H1 (cell line): ENCODE data around the gene DGKK. TPM values are rescaled to one million over a fixed set of nuclear protein-coding genes. Genes with fewer than 3 reads are reported as not detected.

Source experiments
- CTCF ChIA-PET: fragments of 300-600 bp; sonication (Branson Sonifier 250); formaldehyde crosslinking; loops from one replicate; lab custom pipeline; 2021; ENCODE audit not compliant: partially characterized antibody; lab: Charles Lee
- POLR2A ChIA-PET: fragments of 300-600 bp; sonication (Branson Sonifier 250); formaldehyde crosslinking; loops from one replicate; lab custom pipeline; 2021; ENCODE audit warnings: inconsistent platforms; ENCODE audit not compliant: partially characterized antibody; lab: Charles Lee
- DNase-seq, 2 experiments: peaks; one replicate each; pipeline versions ENCODE4 v3.0.0 to v3.0.0-alpha.2; 2010 to 2022; ENCODE audit warnings: low spot score in 2 of 2, low read depth in 1 of 2, mixed read lengths in 1 of 2
- FAIRE-seq: peaks from 2 replicates; lab custom pipeline; 2011; peaks lifted over from hg19 to GRCh38; lab: Jason Lieb, UNC
- H2AFZ ChIP-seq: 2 replicates; pipeline ENCODE4 v1.8.1; 2012; ENCODE audit warnings: low read length, inconsistent platforms
- H2AK5ac ChIP-seq: 2 replicates; pipeline ENCODE4 v1.6.1; 2013; ENCODE audit warnings: low read depth, low read length
- H2BK120ac ChIP-seq: replicated peaks from 2 replicates; pipeline ENCODE3; 2013; ENCODE audit warnings: low read depth, low read length, inconsistent platforms
- H2BK12ac ChIP-seq: 2 replicates; pipeline ENCODE4 v1.6.1; 2013; ENCODE audit warnings: low read depth, low read length
- H2BK15ac ChIP-seq: 2 replicates; pipeline ENCODE4 v1.6.1; 2013; ENCODE audit warnings: low read length
- H2BK20ac ChIP-seq: 2 replicates; pipeline ENCODE4 v1.6.1; 2013; ENCODE audit warnings: low read length
- H2BK5ac ChIP-seq: 2 replicates; pipeline ENCODE4 v1.6.1; 2013; ENCODE audit warnings: low read depth, low read length
- H3K14ac ChIP-seq: 2 replicates; pipeline ENCODE4 v1.6.1; 2013; ENCODE audit warnings: inconsistent platforms; ENCODE audit not compliant: insufficient read length
- H3K18ac ChIP-seq: 2 replicates; pipeline ENCODE4 v1.6.1; 2013; ENCODE audit warnings: low read length; ENCODE audit errors: extremely low read depth
- H3K23ac ChIP-seq: 2 replicates; pipeline ENCODE4 v1.6.1; 2013; ENCODE audit warnings: inconsistent platforms; ENCODE audit not compliant: insufficient read length
- H3K23me2 ChIP-seq: 2 replicates; pipeline ENCODE4 v1.6.1; 2013; ENCODE audit warnings: low read depth, low read length
- H3K27ac ChIP-seq: 2 replicates; pipeline ENCODE4 v1.6.1; 2011; ENCODE audit warnings: low read depth, low read length, inconsistent platforms
- H3K27me3 ChIP-seq, 4 experiments: replicated peaks in 1 of 4; 1 replicate in 1 of 4; 2 replicates in 3 of 4; pipeline versions ENCODE4 v1.6.1 to v1.8.1; 2011 to 2013; ENCODE audit warnings: low read length in 3 of 4, mild to moderate bottlenecking in 3 of 4, inconsistent platforms in 2 of 4, mixed read lengths in 2 of 4, moderate library complexity in 1 of 4; ENCODE audit not compliant: control insufficient read depth in 3 of 4, insufficient read depth in 3 of 4; ENCODE audit errors: extremely low read depth in 1 of 4
- H3K36me3 ChIP-seq, 4 experiments: 2 replicates each; pipeline versions ENCODE4 v1.6.1 to v1.8.1; 2011 to 2013; ENCODE audit warnings: mild to moderate bottlenecking in 4 of 4, low read length in 3 of 4, moderate library complexity in 2 of 4, control low read depth in 1 of 4, inconsistent platforms in 1 of 4; ENCODE audit not compliant: insufficient read depth in 4 of 4, control insufficient read depth in 2 of 4
- H3K4ac ChIP-seq: replicated peaks from 2 replicates; pipeline ENCODE3; 2013; ENCODE audit warnings: low read length, low read depth, mixed read lengths, inconsistent platforms; ENCODE audit not compliant: insufficient read length
- H3K4me1 ChIP-seq, 4 experiments: replicated peaks in 1 of 4; 1 replicate in 1 of 4; 2 replicates in 3 of 4; pipeline versions ENCODE4 v1.6.1 to v1.8.1; 2011 to 2013; ENCODE audit warnings: low read length in 3 of 4, inconsistent platforms in 2 of 4, mixed read lengths in 1 of 4; ENCODE audit not compliant: insufficient read depth in 4 of 4, control insufficient read depth in 3 of 4
- H3K4me2 ChIP-seq, 2 experiments: 2 replicates each; pipeline versions ENCODE4 v1.6.1 to v1.8.1; 2011 to 2013; ENCODE audit warnings: low read depth in 2 of 2, low read length in 2 of 2, control low read depth in 1 of 2, inconsistent platforms in 1 of 2, mild to moderate bottlenecking in 1 of 2; ENCODE audit not compliant: insufficient read depth in 1 of 2
- H3K4me3 ChIP-seq, 4 experiments: fragments of 200-600, 300-600 bp in 1 of 4; sonication (generic), shearing (Covaris generic), sonication (Bioruptor Twin) in 1 of 4; 2 replicates each; pipeline versions ENCODE4 v1.5.1 to v1.8.1; 2011 to 2016; ENCODE audit warnings: low read length in 4 of 4, low read depth in 3 of 4, control low read depth in 2 of 4, inconsistent platforms in 2 of 4, mild to moderate bottlenecking in 2 of 4, mixed read lengths in 1 of 4, moderate library complexity in 1 of 4; ENCODE audit not compliant: insufficient read depth in 2 of 4; ENCODE audit errors: extremely low read depth in 1 of 4
- H3K56ac ChIP-seq: replicated peaks from 2 replicates; pipeline ENCODE3; 2013; ENCODE audit warnings: low read depth, mild to moderate bottlenecking, mixed read lengths, low read length, inconsistent platforms; ENCODE audit not compliant: insufficient read length
- H3K79me1 ChIP-seq: 2 replicates; pipeline ENCODE4 v1.6.1; 2013; ENCODE audit warnings: low read depth, low read length, control low read depth
- H3K79me2 ChIP-seq, 2 experiments: 2 replicates each; pipeline versions ENCODE4 v1.6.1 to v1.8.1; 2012 to 2013; ENCODE audit warnings: low read length in 2 of 2, mild to moderate bottlenecking in 2 of 2, inconsistent platforms in 1 of 2; ENCODE audit not compliant: insufficient read depth in 2 of 2, control insufficient read depth in 1 of 2
- H3K9ac ChIP-seq, 4 experiments: replicated peaks in 1 of 4; 1 replicate in 1 of 4; 2 replicates in 3 of 4; pipeline versions ENCODE4 v1.6.1 to v1.8.1; 2011 to 2013; ENCODE audit warnings: low read depth in 3 of 4, low read length in 3 of 4, control low read depth in 2 of 4, mild to moderate bottlenecking in 2 of 4, moderate library complexity in 2 of 4, inconsistent platforms in 1 of 4; ENCODE audit errors: extremely low read depth in 1 of 4
- H3K9me3 ChIP-seq, 2 experiments: 2 replicates each; pipeline versions ENCODE4 v1.6.1 to v1.8.1; 2012 to 2013; ENCODE audit warnings: mild to moderate bottlenecking in 2 of 2, moderate library complexity in 2 of 2, control low read depth in 1 of 2, inconsistent platforms in 1 of 2, low read depth in 1 of 2, low read length in 1 of 2, mixed read lengths in 1 of 2; ENCODE audit not compliant: insufficient read depth in 2 of 2
- H4K20me1 ChIP-seq, 2 experiments: replicated peaks in 1 of 2; 2 replicates each; pipeline versions ENCODE3 to v1.8.1; 2011 to 2013; ENCODE audit warnings: inconsistent platforms in 2 of 2, low read length in 2 of 2, mild to moderate bottlenecking in 1 of 2; ENCODE audit not compliant: insufficient read depth in 2 of 2, control insufficient read depth in 1 of 2
- H4K5ac ChIP-seq: 2 replicates; pipeline ENCODE4 v1.6.1; 2013; ENCODE audit warnings: low read length, low read depth, mixed read lengths, inconsistent platforms; ENCODE audit not compliant: insufficient read length
- H4K8ac ChIP-seq: 2 replicates; pipeline ENCODE4 v1.8.0; 2013; ENCODE audit warnings: mild to moderate bottlenecking, moderate library complexity, low read length, inconsistent platforms; ENCODE audit not compliant: insufficient read depth; ENCODE audit errors: extremely low read depth
- H4K91ac ChIP-seq: replicated peaks from 2 replicates; pipeline ENCODE3; 2013; ENCODE audit warnings: low read length, mixed read lengths, inconsistent platforms; ENCODE audit not compliant: insufficient read length
- CTCF ChIP-seq, 3 experiments: IDR thresholded peaks; 1 replicate in 2 of 3; 2 replicates in 1 of 3; pipeline versions ENCODE4 v1.5.1 to v1.6.1; 2011; ENCODE audit warnings: low read length in 3 of 3, mild to moderate bottlenecking in 3 of 3, inconsistent platforms in 2 of 3, low read depth in 1 of 3, moderate library complexity in 1 of 3; ENCODE audit not compliant: insufficient read depth in 1 of 3; ENCODE audit errors: control extremely low read depth in 1 of 3
- KDM1A ChIP-seq: fragments of 200-600, 300-600 bp; sonication (generic); IDR thresholded peaks from 2 replicates; pipeline ENCODE4 v1.7.1; 2016; ENCODE audit warnings: mild to moderate bottlenecking, low read length, borderline replicate concordance
- KDM4A ChIP-seq: IDR thresholded peaks from one replicate; pipeline ENCODE4 v1.7.1; 2012; ENCODE audit warnings: low read depth, mild to moderate bottlenecking, moderate library complexity, low read length, inconsistent platforms; ENCODE audit not compliant: severe bottlenecking
- POLR2AphosphoS5 ChIP-seq: IDR thresholded peaks from 2 replicates; pipeline ENCODE4 v1.6.1; 2011; ENCODE audit warnings: low read depth, low read length
- RAD21 ChIP-seq, 2 experiments: IDR thresholded peaks in 1 of 2; conservative IDR thresholded peaks in 1 of 2; 2 replicates each; pipeline ENCODE4 v1.6.1; 2011; ENCODE audit warnings: low read depth in 2 of 2, low read length in 2 of 2, improper control_type of control experiment in 1 of 2, inconsistent platforms in 1 of 2, mild to moderate bottlenecking in 1 of 2, moderate library complexity in 1 of 2
- SUZ12 ChIP-seq: fragments of 200-600 bp; sonication (generic); IDR thresholded peaks from 2 replicates; pipeline ENCODE4 v1.6.1; 2012; ENCODE audit warnings: mild to moderate bottlenecking, inconsistent platforms, low read length, moderate library complexity, mixed read lengths
- ZNF274 ChIP-seq: IDR thresholded peaks from 2 replicates; pipeline ENCODE4 v1.7.0; 2012; ENCODE audit warnings: low read length, borderline replicate concordance; ENCODE audit errors: extremely low read depth
- WGBS, 2 experiments: shearing (Covaris generic) in 1 of 2; methylation state at CpG; one replicate each; pipeline versions ENCODE4 v1.1.6 to v1.1.7; 2013 to 2015; ENCODE audit warnings: low lambda C conversion rate in 2 of 2, mixed read lengths in 2 of 2, inconsistent platforms in 1 of 2, low coverage in 1 of 2, missing lambda C conversion rate in 1 of 2; ENCODE audit not compliant: insufficient replicate concordance in 2 of 2, insufficient coverage in 1 of 2, insufficient read length in 1 of 2; ENCODE audit errors: extremely low coverage in 1 of 2, missing lambda C conversion rate in 1 of 2; 5-methylcytosine and 5-hydroxymethylcytosine counted together
- polyA plus RNA-seq, 7 experiments: library from polyadenylated mRNA; depleted of rRNA in 3 of 7; stranded (reverse) in 5 of 7; unstranded in 2 of 7; fragments of >200 nt in 5 of 7; fragments of 200-250 nt in 2 of 7; gene quantifications; 1 replicate in 5 of 7; 2 replicates in 1 of 7; 4 replicates in 1 of 7; pipeline versions ENCODE4 v1.2.1 to v1.2.3, GENCODE V29; 2011 to 2013; ENCODE audit warnings: missing spikeins in 2 of 7, mixed read lengths in 2 of 7
- total RNA-seq: library from RNA; stranded (reverse); fragmentation: NEBNext Ultra II Directional; extraction: Animal tissue kit (Norgen Biotek cat#: 25700); gene quantifications from 2 replicates; pipeline ENCODE4 v1.2.1, GENCODE V29; 2021
- TF ChIP-seq, protein P1 (sequence below): IDR thresholded peaks from 2 replicates; pipeline ENCODE4 v1.6.1; 2012; ENCODE audit warnings: low read length, inconsistent platforms
- TF ChIP-seq, protein P2 (sequence below): IDR thresholded peaks from 2 replicates; pipeline ENCODE4 v1.6.1; 2012; ENCODE audit warnings: inconsistent platforms

DGKK gene
- total and polyA plus RNA-seq, 2 of the 8 experiments (the other 6 are each of a cell fraction or from before 2014, with no cell fraction given): 4.9 to 19.2 TPM

GRCh38 chrX:50333308-50333707, 137.3 kb downstream of the DGKK start:
- H3K36me3 ChIP-seq: no peaks in the 10 kb centered on the region
- no peak overlapping the region for H3K27ac ChIP-seq
- H3K4ac ChIP-seq: no peak overlapping the region
- DNase-seq (no peak), FAIRE-seq (no peak)
- no peaks in the 10 kb centered on the region for H3K79me1 ChIP-seq
- no peak overlapping the region for H4K5ac ChIP-seq
- no peak overlapping the region for H3K56ac ChIP-seq
- H4K20me1 ChIP-seq: no peaks in the 10 kb centered on the region
- no peaks in the 10 kb centered on the region for H3K27me3 ChIP-seq
- WGBS, 2 experiments: 96% methylated on average over 5 of the region's 6 CpGs; no CpG with 5 or more reads in 1 of the 2 experiments
- H3K4me3 ChIP-seq: no peak overlapping the region
- no peak overlapping the region for H2BK15ac ChIP-seq
- H3K4me1 ChIP-seq: peaks cover 0 to 3% (median 0%) of the 10 kb centered on the region in 4 experiments; a peak in 1 of 7 replicates
- no peaks in the 10 kb centered on the region for H3K79me2 ChIP-seq
- H3K18ac ChIP-seq: no peak overlapping the region
- H3K14ac ChIP-seq: no peak overlapping the region
- no peak overlapping the region for H4K91ac ChIP-seq
- no peak overlapping the region for H2BK20ac ChIP-seq
- no peak overlapping the region for H4K8ac ChIP-seq
- no peak overlapping the region for H3K4me2 ChIP-seq
- H2AK5ac ChIP-seq: no peak overlapping the region
- no peak overlapping the region for H2BK5ac ChIP-seq
- ChIA-PET CTCF (interaction anchor here (0.9 to 2.6 kb wide), 2 partner anchors 11 to 570 kb away, joined by 3 to 7 read pairs; no protein-coding TSS in a partner anchor), POLR2A (no interaction called here)
- no peak overlapping the region for H2AFZ ChIP-seq
- no peak overlapping the region for H3K9ac ChIP-seq
- H2BK120ac ChIP-seq: no peak overlapping the region
- H3K23ac ChIP-seq: no peak overlapping the region
- no peaks in the 10 kb centered on the region; a peak in 1 of 4 replicates for H3K9me3 ChIP-seq
- H3K23me2 ChIP-seq: no peaks in the 10 kb centered on the region
- no peak overlapping the region for H2BK12ac ChIP-seq
- TF ChIP-seq SUZ12 (no peak), CTCF (IDR thresholded peaks at IDR 0.05; ENCODE audit: control extremely low read depth in 1 of 3, insufficient read depth in 1 of 3, low read depth in 1 of 3, low read length in 3 of 3) (no peak), ZNF274 (no peak), POLR2AphosphoS5 (no peak), RAD21 (IDR thresholded peaks at IDR 0.05 in 1 of 2, conservative IDR thresholded peaks at IDR 0.05 in 1 of 2; ENCODE audit: low read depth in 2 of 2, low read length in 2 of 2) (no peak), KDM4A (no peak), KDM1A (no peak)
- TF ChIP-seq, protein P1, sequence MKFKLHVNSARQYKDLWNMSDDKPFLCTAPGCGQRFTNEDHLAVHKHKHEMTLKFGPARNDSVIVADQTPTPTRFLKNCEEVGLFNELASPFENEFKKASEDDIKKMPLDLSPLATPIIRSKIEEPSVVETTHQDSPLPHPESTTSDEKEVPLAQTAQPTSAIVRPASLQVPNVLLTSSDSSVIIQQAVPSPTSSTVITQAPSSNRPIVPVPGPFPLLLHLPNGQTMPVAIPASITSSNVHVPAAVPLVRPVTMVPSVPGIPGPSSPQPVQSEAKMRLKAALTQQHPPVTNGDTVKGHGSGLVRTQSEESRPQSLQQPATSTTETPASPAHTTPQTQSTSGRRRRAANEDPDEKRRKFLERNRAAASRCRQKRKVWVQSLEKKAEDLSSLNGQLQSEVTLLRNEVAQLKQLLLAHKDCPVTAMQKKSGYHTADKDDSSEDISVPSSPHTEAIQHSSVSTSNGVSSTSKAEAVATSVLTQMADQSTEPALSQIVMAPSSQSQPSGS: no peak
- TF ChIP-seq, protein P2, sequence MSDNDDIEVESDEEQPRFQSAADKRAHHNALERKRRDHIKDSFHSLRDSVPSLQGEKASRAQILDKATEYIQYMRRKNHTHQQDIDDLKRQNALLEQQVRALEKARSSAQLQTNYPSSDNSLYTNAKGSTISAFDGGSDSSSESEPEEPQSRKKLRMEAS: no peak
